ENCODE data around the gene COL11A1.

GRCh38 chr1:102842606-102843005, 265.7 kb downstream of the COL11A1 start:
- TF ChIP-seq POLR2A (IDR thresholded peaks at IDR 0.05) (no peak), CTCF (IDR thresholded peaks at IDR 0.05) (no peak)

Measured in body of pancreas (tissue), 4 donors.